GM12801 (cell line): ENCODE results near the gene USP38.

Experiments
- TF ChIP-seq, protein P1 (sequence below): IDR thresholded peaks from one replicate; pipeline ENCODE4 v1.5.1; 2011; ENCODE audit warnings: control low read depth; ENCODE audit not compliant: insufficient read length; ENCODE audit errors: extremely low read depth

USP38 gene

DNA sequence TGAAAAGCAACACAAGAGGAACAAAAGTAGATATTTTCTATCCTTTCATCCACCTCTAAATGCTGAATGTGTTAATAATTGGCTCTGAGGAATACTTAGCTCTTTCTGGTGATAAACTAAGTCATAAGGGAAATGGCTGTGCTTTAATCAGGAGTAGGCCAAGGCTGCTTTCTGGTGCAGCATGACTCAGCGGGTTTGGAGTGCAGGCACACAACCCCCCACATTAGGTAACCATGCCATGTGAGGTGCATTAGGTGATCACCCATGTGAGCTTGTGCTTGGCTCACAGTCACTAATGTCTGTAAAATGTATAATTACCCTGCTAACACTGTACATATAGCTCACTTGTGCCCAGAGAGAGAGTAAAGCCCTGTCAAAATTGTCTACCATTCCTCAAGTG lies 57.2 kb downstream of the USP38 start:
- TF ChIP-seq, protein P1, sequence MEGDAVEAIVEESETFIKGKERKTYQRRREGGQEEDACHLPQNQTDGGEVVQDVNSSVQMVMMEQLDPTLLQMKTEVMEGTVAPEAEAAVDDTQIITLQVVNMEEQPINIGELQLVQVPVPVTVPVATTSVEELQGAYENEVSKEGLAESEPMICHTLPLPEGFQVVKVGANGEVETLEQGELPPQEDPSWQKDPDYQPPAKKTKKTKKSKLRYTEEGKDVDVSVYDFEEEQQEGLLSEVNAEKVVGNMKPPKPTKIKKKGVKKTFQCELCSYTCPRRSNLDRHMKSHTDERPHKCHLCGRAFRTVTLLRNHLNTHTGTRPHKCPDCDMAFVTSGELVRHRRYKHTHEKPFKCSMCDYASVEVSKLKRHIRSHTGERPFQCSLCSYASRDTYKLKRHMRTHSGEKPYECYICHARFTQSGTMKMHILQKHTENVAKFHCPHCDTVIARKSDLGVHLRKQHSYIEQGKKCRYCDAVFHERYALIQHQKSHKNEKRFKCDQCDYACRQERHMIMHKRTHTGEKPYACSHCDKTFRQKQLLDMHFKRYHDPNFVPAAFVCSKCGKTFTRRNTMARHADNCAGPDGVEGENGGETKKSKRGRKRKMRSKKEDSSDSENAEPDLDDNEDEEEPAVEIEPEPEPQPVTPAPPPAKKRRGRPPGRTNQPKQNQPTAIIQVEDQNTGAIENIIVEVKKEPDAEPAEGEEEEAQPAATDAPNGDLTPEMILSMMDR: no peak

DNA sequence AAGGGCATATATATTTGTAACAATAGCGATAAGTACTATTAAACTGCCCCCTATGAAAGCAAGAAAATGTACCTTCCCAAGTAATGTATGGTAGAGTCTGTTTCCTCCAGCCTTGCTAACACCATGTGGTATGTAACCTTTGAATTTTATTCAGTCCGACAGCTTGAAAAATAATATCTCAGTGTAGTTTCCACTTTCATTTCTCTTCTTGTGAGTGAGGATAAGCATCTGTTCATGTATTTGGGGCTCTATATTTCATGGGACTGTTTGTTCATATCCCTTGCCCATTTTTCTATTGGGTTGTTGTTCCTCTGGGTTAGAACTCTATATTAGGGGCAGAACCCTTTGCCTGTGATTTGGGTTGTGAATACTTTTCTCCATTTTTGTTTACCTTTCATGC lies 58.3 kb downstream of the USP38 start:
- TF ChIP-seq, protein P1: no peak

DNA sequence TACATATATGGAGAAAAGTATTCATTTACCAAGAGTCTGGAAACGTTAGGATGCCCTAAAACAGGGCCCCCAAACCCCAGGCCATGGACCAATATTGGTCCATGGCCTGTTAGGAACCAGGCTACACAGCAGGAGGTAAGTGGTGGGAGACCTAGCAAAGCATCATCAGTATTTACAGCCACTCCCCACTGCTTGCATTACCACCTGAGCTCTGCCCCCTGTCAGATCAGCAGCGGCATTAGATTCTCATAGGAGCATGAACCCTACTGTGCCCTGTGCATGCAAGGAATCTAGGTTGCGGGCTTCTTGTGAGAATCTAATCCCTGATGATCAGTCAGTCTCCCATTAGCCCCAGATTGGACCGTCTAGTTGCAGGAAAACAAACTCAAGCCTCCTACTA lies 62.3 kb downstream of the USP38 start:
- TF ChIP-seq, protein P1: no peak

DNA sequence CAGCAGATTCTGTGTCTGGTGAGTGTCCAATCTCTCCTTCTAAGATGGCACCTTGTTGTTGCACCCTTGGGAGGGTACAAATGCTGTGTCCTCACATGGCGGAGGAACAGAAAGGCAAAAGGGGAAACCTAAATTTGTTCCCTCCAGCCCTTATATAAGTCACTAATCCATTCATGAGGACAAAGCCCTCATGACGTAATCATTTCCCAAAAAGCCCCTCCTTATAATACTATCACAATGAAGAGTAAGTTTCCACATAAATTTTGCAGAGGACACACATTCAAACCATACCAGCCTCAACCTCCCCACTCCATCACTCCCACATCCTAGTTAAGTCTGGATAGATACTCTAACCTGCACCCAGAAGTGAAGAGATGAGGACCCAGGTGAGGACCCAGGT lies 63.1 kb downstream of the USP38 start:
- TF ChIP-seq, protein P1: no peak

DNA sequence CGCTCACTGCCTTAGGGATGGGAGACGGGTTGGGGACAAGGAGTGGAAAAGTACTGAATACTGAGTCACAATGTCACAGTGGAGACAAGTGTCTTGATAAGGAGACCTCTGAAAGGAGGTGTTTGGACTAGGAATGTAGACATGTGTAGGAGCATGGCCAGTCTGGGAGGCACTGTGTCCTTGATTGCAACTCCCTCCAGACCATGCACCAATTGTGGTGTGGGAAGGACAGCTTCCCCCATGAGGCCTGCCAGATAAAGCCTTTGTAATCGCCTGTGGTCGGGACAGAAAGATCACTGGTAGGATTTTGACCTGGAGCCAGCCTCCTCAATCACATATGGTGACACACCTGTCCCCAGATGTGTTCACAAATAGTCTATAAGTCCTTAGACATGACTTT lies 64.1 kb downstream of the USP38 start:
- TF ChIP-seq, protein P1: no peak

DNA sequence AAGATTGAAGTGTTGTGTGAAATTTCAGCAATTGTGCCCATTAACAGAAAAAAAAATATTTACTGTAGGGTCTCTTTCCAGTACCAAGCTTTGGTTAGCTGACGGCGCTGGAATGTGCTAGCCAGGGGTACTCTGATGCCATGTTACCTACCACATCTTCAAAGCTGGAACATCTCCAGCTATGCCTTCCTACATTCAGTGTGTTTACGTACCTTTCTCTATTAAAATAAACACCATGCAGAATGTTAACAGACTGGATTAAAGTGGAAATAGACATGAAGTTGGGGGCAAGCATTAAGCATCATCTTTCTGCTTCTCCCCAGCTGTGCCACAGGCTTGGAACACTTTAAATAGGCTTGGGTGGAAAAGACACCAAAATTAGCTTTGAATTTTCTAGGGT lies 65.9 kb downstream of the USP38 start:
- TF ChIP-seq, protein P1: no peak

DNA sequence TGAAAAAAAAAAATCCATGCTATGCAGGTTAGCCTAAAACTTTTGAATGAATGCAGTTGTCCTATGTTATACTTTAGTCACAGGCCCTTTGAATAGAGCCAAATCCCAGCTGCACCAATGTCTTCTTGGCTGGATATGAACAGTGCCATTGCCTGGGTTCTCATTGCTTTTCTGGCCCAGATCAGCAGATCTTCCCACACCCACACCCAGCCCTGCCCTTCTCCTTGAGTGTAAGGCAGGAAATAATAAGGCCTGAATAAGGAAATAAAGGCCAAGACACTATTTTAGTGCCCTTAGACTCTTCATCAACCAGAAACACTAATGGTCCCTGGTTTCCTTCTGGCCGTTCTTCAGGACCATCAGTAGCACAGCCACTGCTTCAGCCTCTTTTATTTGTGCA lies 66.6 kb downstream of the USP38 start:
- TF ChIP-seq, protein P1: no peak

DNA sequence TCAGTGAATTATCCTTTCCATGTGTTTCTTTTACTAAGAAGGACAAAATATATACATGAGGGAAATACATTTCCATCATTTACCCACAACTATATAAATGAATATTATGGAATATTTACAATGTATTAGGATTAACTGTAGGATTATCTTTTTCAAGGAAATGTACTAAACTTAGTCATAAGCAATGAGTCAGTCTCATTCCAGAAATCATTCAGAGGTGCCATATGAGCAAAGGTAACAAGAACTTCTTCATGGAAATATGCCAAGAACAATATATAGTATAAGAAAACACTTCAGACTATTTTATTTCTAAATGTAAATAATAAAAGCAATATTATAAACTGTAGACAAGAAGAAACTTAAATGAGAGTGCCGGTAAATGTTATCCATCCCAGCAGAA lies 67.1 kb downstream of the USP38 start:
- TF ChIP-seq, protein P1: no peak
